Embryonic facial prominence (tissue), 1 donor: Measurements from ENCODE around the gene EML4.
"Not testable (repeated sequence)": the region's sequence is repeated elsewhere in the genome, so short reads cannot be mapped to it uniquely, and the experiment has no call there.

Source experiments
- DNase-seq: peaks from one replicate; pipeline ENCODE4 v3.0.0-alpha.2; 2016; ENCODE audit errors: extremely low spot score

The EML4 gene

GRCh38 chr2:42169100-42169873 is at the start of gene EML4:
EML4 (plus strand) TSS chr2:42169353; CDS start chr2:42169612, 259 bp downstream.
- DNase-seq = peak; percentile 83

- DNase-seq = no peak
These were observed 45.7 kb upstream of the EML4 start for GRCh38 chr2:42123426-42123825.

GRCh38 chr2:42124011-42124785 is 45.0 kb upstream of the EML4 start:
- no peak for DNase-seq

- DNase-seq = no peak
These were observed 43.1 kb upstream of the EML4 start for GRCh38 chr2:42125841-42126594.

GRCh38 chr2:42126873-42127272 is 42.3 kb upstream of the EML4 start:
- not testable (repeated sequence) for DNase-seq

- DNase-seq = no peak
These were observed 41.4 kb upstream of the EML4 start for GRCh38 chr2:42127425-42128424.

GRCh38 chr2:42128721-42129486 is 40.2 kb upstream of the EML4 start:
- DNase-seq = no peak

- no peak for DNase-seq
These were observed 39.7 kb upstream of the EML4 start for GRCh38 chr2:42129487-42129852.

GRCh38 chr2:42129947-42130346 is 39.2 kb upstream of the EML4 start:
- no peak for DNase-seq

- DNase-seq = not testable (repeated sequence)
These were observed 38.3 kb upstream of the EML4 start for GRCh38 chr2:42130858-42131257.

GRCh38 chr2:42132191-42132965 is 36.8 kb upstream of the EML4 start:
- DNase-seq = no peak

GRCh38 chr2:42132966-42133641 is 36.0 kb upstream of the EML4 start:
- DNase-seq = no peak

- DNase-seq = no peak
These were observed 35.4 kb upstream of the EML4 start for GRCh38 chr2:42133771-42134195.

- DNase-seq = not testable (repeated sequence)
These were observed 34.7 kb upstream of the EML4 start for GRCh38 chr2:42134401-42134932.

GRCh38 chr2:42135381-42136312 is 33.5 kb upstream of the EML4 start:
- DNase-seq = no peak

GRCh38 chr2:42136782-42137124 is 32.4 kb upstream of the EML4 start:
- no peak for DNase-seq

- DNase-seq = no peak
These were observed 31.9 kb upstream of the EML4 start for GRCh38 chr2:42137125-42137841.
